Loucy (cell line): ENCODE measurements around the gene SLC39A11.

ENCODE experiments used
- EZH2phosphoT487 ChIP-seq: fragments of 200-600 bp; IDR thresholded peaks from 2 replicates; pipeline ENCODE4 v1.6.1; 2018; ENCODE audit warnings: antibody characterized with exemption, mild to moderate bottlenecking, moderate library complexity, borderline replicate concordance
- TF ChIP-seq, protein P1 (sequence below): fragments of 200-600 bp; sonication (generic); conservative IDR thresholded peaks from 2 replicates; pipeline ENCODE4 v1.5.1; 2014; ENCODE audit warnings: mild to moderate bottlenecking, antibody characterized with exemption, low read length

DNA sequence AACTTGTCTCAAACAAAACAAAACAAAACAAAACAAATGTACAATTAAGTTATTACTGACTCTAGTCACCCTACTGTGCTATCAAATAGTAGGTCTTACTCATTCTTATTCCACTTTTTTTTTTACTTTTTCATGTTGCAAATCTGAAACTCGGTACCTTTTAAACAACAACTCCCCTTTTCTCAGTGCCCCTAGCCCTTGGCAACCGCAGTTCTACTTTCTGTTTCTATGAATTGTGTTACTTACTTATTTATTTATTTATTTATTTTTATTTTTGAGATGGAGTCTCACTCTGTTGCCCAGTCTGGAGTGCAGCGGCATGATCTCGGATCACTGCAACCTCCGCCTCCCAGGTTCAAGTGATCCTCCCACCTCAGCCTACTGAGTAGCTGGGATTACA, 104.0 kb downstream of the SLC39A11 start:
- TF ChIP-seq, protein P1, sequence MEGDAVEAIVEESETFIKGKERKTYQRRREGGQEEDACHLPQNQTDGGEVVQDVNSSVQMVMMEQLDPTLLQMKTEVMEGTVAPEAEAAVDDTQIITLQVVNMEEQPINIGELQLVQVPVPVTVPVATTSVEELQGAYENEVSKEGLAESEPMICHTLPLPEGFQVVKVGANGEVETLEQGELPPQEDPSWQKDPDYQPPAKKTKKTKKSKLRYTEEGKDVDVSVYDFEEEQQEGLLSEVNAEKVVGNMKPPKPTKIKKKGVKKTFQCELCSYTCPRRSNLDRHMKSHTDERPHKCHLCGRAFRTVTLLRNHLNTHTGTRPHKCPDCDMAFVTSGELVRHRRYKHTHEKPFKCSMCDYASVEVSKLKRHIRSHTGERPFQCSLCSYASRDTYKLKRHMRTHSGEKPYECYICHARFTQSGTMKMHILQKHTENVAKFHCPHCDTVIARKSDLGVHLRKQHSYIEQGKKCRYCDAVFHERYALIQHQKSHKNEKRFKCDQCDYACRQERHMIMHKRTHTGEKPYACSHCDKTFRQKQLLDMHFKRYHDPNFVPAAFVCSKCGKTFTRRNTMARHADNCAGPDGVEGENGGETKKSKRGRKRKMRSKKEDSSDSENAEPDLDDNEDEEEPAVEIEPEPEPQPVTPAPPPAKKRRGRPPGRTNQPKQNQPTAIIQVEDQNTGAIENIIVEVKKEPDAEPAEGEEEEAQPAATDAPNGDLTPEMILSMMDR = no peak
- no peak for TF ChIP-seq EZH2phosphoT487
